HG02642 (cell line): ENCODE data around the gene RNF217.
"Not testable (repeated sequence)": the region's sequence is repeated elsewhere in the genome, so short reads cannot be mapped to it uniquely, and the experiment has no call there.

ENCODE experiments used
- ATAC-seq: cut with Tn5 transposase; IDR thresholded peaks from one replicate; pipeline ENCODE4 v1.9.1; 2021; ENCODE audit warnings: mild to moderate bottlenecking; ENCODE audit not compliant: unreplicated experiment, poor library complexity

Gene RNF217

GRCh38 chr6:125048274-125048673, 86.0 kb downstream of the RNF217 start:
- no peak for ATAC-seq

- ATAC-seq, result no peak
These were observed 88.6 kb downstream of the RNF217 start for GRCh38 chr6:125050663-125051318.

- ATAC-seq, result no peak
These were observed 91.6 kb downstream of the RNF217 start for GRCh38 chr6:125053809-125054208.

GRCh38 chr6:125054331-125054730, 92.1 kb downstream of the RNF217 start:
- no peak for ATAC-seq

- ATAC-seq, result no peak
These were observed 95.4 kb downstream of the RNF217 start for GRCh38 chr6:125057392-125058246.

GRCh38 chr6:125058546-125058945, 96.3 kb downstream of the RNF217 start:
- ATAC-seq, result no peak

GRCh38 chr6:125063307-125063706, 101.1 kb downstream of the RNF217 start:
- ATAC-seq, result no peak

GRCh38 chr6:125066140-125066539, 103.9 kb downstream of the RNF217 start:
- no peak for ATAC-seq

- ATAC-seq, result no peak
These were observed 104.7 kb downstream of the RNF217 start for GRCh38 chr6:125066964-125067363.

- ATAC-seq, result no peak
These were observed 105.3 kb downstream of the RNF217 start for GRCh38 chr6:125067552-125067951.

- ATAC-seq, result no peak
These were observed 110.8 kb downstream of the RNF217 start for GRCh38 chr6:125073071-125073470.

GRCh38 chr6:125074120-125074519, 111.9 kb downstream of the RNF217 start:
- no peak for ATAC-seq

GRCh38 chr6:125075073-125075472, 112.8 kb downstream of the RNF217 start:
- ATAC-seq, result not testable (repeated sequence)

GRCh38 chr6:125075741-125076481, 113.7 kb downstream of the RNF217 start:
- no peak for ATAC-seq

GRCh38 chr6:125076482-125076742, 114.2 kb downstream of the RNF217 start:
- ATAC-seq, result no peak

GRCh38 chr6:125077453-125077852, 115.2 kb downstream of the RNF217 start:
- no peak for ATAC-seq

GRCh38 chr6:125078602-125079321, 116.5 kb downstream of the RNF217 start:
- no peak for ATAC-seq

- no peak for ATAC-seq
These were observed 120.9 kb downstream of the RNF217 start for GRCh38 chr6:125082908-125083683.

GRCh38 chr6:125083684-125083990, 121.4 kb downstream of the RNF217 start:
- ATAC-seq, result no peak

- no peak for ATAC-seq
These were observed 124.5 kb downstream of the RNF217 start for GRCh38 chr6:125086716-125087115.
